ENCODE results near the gene ETAA1. TPM values are rescaled to one million over a fixed set of nuclear protein-coding genes. Genes with fewer than 3 reads are reported as not detected.

The ETAA1 gene
- total RNA-seq, 1 experiment from 2014 or later, result 18.8 TPM

DNA sequence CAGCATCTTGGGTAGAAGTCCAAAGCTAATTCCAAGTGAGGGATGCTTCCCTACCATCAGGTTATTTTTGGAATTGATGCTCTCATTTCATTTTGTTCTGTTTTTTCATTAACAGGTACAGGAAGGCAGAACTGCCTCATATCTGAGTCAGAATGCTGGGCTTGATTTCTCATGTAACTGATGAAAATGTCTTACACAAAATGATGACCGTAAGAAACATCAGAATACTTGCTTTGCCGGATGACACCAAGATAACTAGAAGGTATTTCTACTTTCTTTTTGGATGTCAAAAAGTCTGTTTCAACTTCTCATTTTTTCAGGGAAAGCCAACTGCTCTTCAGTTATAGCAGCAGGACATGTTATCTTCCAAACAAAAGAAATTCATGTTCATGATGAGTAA is 62.6 kb downstream of the ETAA1 start:
- H3K4me2 ChIP-seq (ENCODE audit: insufficient read depth, insufficient read length, low read length), result no peak overlapping the region
- no peak for DNase-seq
- no peaks in the 10 kb centered on the region for H3K23me2 ChIP-seq (ENCODE audit: insufficient read length, low read depth, low read length, poor library complexity, severe bottlenecking)

More for the DNA sequence above, 62.6 kb downstream of the ETAA1 start:
- H3K4me1 ChIP-seq (ENCODE audit: insufficient read depth, low read length), result no peaks in the 10 kb centered on the region
- H3K9me3 Mint-ChIP-seq, result no peaks in the 10 kb centered on the region
- H3K4me1 Mint-ChIP-seq, result peaks cover 13 to 16% of the 10 kb centered on the region in 2 experiments
- no peaks in the 10 kb centered on the region for H3K79me2 ChIP-seq (ENCODE audit: insufficient read depth, low read length)
- no peaks in the 10 kb centered on the region for H3K27me3 Mint-ChIP-seq (ENCODE audit: low read depth)
- H2BK5ac ChIP-seq (ENCODE audit: insufficient read length, low read length), result no peak overlapping the region
- H3K4ac ChIP-seq (ENCODE audit: low read depth, low read length), result no peak overlapping the region
- no peak overlapping the region for H3K56ac ChIP-seq (ENCODE audit: insufficient read length, low read depth, low read length)
- TF ChIP-seq CTCF (conservative IDR thresholded peaks at IDR 0.05), result no peak
- H4K8ac ChIP-seq (replicated peaks; ENCODE audit: insufficient read length, low read depth, low read length), result no peak overlapping the region
- no CpG with 5 or more reads among the region's 2 CpGs for WGBS (ENCODE audit: extremely low coverage, insufficient read length, low lambda C conversion rate)
- no peak overlapping the region for H3K14ac ChIP-seq (ENCODE audit: insufficient read depth, low read length)
- no peak overlapping the region for H2AK5ac ChIP-seq (ENCODE audit: insufficient read length, low read length)
- H3T11ph ChIP-seq (ENCODE audit: low read length), result no peak overlapping the region
- H4K20me1 ChIP-seq (ENCODE audit: control insufficient read depth, insufficient read depth, insufficient read length), result no peaks in the 10 kb centered on the region
- no peaks in the 10 kb centered on the region for H3K27me3 ChIP-seq (ENCODE audit: insufficient read depth, low read length)
- H2BK120ac ChIP-seq (ENCODE audit: low read depth, low read length, poor library complexity, severe bottlenecking), result no peak overlapping the region
- no peak overlapping the region for H2BK12ac ChIP-seq (ENCODE audit: insufficient read length, low read depth, low read length)
- no peak overlapping the region for H3K27ac Mint-ChIP-seq
- no peak overlapping the region for H3K23ac ChIP-seq (ENCODE audit: insufficient read length, low read depth, low read length)
- H2BK15ac ChIP-seq (ENCODE audit: low read depth, low read length), result no peak overlapping the region
- no peak overlapping the region for H3K27ac ChIP-seq (ENCODE audit: insufficient read length, low read depth, low read length)
- H3K9ac ChIP-seq (ENCODE audit: extremely low read depth, insufficient read length, low read length), result no peak overlapping the region
- H2AFZ ChIP-seq (ENCODE audit: low read length), result no peak overlapping the region
- H3K9me3 ChIP-seq (ENCODE audit: control insufficient read depth, low read depth, low read length), result no peaks in the 10 kb centered on the region
- H2BK20ac ChIP-seq (ENCODE audit: low read depth, low read length, poor library complexity, severe bottlenecking), result no peak overlapping the region
- H4K91ac ChIP-seq (ENCODE audit: insufficient read length, low read depth, low read length), result no peak overlapping the region
- no peak overlapping the region for H3K4me3 Mint-ChIP-seq
- no peaks in the 10 kb centered on the region for H3K79me1 ChIP-seq (ENCODE audit: insufficient read depth, low read depth, low read length, poor library complexity, severe bottlenecking)
- no peak overlapping the region for H3K18ac ChIP-seq (ENCODE audit: insufficient read length, low read depth, low read length)
- H3K36me3 Mint-ChIP-seq (ENCODE audit: insufficient read depth in 1 of 3, low read depth in 3 of 3), result no peaks in the 10 kb centered on the region
- no peak overlapping the region for H4K5ac ChIP-seq (ENCODE audit: insufficient read length, low read depth, low read length)
